LNCaP clone FGC (cell line): ENCODE measurements around the gene PAX7.

Source experiments
- DNase-seq: peaks from one replicate; pipeline ENCODE4 v3.0.0-alpha.2; 2011; ENCODE audit warnings: low read depth
- H3K4me3 ChIP-seq: 2 replicates; pipeline ENCODE4 v1.5.1; 2011; ENCODE audit warnings: mild to moderate bottlenecking, low read depth, low read length, control low read depth
- CTCF ChIP-seq: IDR thresholded peaks from 2 replicates; pipeline ENCODE4 v1.5.1; 2012; ENCODE audit warnings: mild to moderate bottlenecking; ENCODE audit not compliant: control insufficient read depth, insufficient read depth; ENCODE audit errors: extremely low read depth

The PAX7 gene

DNA sequence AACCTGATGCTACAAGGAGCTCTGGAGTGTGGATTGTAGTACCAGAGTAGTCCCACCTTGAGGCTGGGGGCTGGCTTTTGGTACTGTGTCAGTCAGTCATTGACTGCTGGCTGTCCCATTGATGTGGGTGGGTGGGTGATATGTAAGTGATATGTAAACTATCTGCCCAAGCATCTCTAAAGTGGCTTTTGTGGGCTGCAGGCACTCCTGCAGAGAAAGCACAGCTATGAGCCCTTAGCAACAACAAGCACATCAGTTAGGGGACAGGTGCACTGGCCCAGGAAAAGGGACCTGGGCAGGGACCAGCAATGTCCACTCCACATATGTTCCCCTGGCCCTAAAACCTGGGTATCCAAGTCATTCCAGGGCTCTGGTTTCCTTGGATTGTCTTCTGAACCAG lies 118.9 kb downstream of the PAX7 start:
- H3K4me3 ChIP-seq = no peak overlapping the region
- TF ChIP-seq CTCF = no peak
- no peak for DNase-seq

- TF ChIP-seq CTCF = no peak
- no peak overlapping the region for H3K4me3 ChIP-seq
- no peak for DNase-seq
Observed at GRCh38 chr1:18750600-18750999, 120.0 kb downstream of the PAX7 start.

DNA sequence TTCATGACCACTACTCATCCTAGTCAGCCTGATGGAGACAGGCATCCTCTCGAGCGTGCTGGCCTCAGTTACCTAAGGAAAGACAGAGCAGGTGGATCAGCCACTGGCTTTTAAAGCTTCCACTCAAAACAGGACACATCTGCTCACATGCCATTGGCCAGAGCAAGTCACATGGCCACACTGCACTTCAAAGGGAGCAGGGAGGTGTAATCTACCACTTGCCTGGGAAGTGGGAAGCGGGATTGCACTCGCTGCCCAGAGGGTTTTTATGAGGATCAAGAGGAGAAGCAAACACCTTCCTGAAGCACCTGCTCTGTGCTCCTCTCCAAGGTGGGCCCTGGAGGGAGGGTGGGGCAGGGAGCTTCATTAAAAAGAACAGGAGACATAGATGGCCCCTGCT lies 120.8 kb downstream of the PAX7 start:
- no peak for TF ChIP-seq CTCF
- DNase-seq = no peak
- no peak overlapping the region for H3K4me3 ChIP-seq

DNA sequence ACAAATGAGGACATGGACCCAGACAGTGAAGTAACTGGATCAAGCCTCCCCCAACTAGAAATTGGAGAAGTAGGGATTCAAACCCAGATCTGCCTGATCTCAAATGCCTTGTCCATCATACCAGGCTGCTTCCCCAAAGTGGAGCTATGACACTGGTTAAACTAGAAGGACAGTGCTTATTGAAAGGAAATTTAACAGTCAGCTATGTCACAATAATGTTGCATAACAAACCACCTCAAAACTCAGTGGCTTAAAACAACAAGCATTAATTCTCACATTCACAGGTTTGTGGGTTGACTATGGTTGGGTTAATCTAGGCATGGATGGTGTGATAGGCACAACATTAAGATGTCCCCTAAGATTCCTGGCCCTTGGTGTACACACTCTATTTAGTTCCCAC lies 121.8 kb downstream of the PAX7 start:
- no peak for DNase-seq
- no peak for TF ChIP-seq CTCF
- no peak overlapping the region for H3K4me3 ChIP-seq

DNA sequence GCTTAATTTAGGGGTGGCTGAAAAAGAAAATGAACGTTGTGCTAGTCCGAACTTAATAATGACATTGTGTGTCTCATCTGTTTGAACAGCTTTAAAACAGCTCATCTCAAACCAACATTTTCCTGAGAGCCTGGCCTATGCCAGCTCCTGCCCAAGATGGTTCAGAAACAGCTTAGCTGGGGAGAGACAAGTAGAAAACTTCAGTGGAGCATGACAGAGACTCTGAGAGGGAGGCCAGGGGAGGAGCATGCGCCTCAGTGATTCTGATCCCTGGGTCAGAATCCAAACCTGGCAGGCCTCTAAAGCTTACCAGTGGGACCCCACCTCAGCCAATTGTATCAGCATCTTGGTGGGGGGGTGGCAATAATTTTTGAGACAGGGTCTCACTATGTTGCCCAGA lies 129.5 kb downstream of the PAX7 start:
- no peak for TF ChIP-seq CTCF
- H3K4me3 ChIP-seq = no peak overlapping the region
- no peak for DNase-seq

DNA sequence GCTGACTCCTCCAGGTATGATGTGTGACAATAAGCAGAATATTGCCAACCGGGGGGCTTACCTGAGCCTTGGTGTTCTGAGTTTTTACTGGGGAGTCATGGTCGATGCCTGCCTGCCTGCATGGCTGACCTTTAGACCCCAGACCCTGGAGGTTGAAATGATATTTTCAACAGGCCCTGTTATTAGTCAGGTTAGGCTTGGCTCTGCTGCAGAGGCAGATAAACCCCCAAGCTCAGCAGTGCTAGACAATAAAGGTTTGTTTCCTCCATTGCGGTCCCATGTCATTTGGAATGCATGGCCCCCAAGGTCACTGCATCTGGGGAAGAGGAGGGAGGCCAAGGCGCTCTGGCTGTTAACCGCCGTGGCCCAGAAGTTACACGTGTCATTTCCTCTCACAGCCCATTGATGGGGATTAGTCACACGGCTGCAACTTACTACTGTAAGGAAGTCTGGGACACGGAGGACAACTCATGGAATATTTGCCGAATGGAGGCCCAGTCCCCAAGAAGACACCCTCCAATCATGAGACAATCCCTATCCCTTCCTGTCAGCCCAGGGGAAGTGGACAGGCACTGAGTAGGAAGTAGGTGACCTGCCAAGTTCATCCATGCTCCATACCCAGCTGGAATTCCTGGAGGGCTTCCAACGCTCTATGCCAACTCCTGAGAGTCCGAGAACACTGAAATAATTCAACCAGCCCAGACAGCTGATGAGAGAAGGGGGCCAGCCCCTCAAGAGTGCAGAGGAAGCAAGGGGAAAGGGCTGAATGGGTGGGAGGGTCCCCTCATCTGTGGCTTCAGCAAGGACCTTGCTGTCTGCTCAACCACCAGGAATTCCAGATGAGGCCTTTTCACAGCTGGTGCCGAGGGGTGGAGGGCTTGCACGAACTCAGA lies 131.5 kb downstream of the PAX7 start:
- TF ChIP-seq CTCF = no peak
- peak; percentile 13 for DNase-seq
- H3K4me3 ChIP-seq = no peak overlapping the region

- H3K4me3 ChIP-seq = no peak overlapping the region
- no peak for DNase-seq
- no peak for TF ChIP-seq CTCF
Observed at GRCh38 chr1:18764362-18764761, 133.7 kb downstream of the PAX7 start.
